GM18507 (cell line): ENCODE results near the gene CLASP1.
A peak's percentile ranks its signal among the peaks of the same experiment; 100 is the strongest.
"Not testable (repeated sequence)": the region's sequence is repeated elsewhere in the genome, so short reads cannot be mapped to it uniquely, and the experiment has no call there.

ENCODE experiments used
- DNase-seq: peaks from one replicate; pipeline ENCODE4 v3.0.0; 2011; ENCODE audit warnings: low read depth; ENCODE audit not compliant: insufficient read length; ENCODE audit errors: extremely low spot score
- FAIRE-seq: peaks from 2 replicates; lab custom pipeline; 2011; peaks lifted over from hg19 to GRCh38; lab: Jason Lieb, UNC

CLASP1 gene

GRCh38 chr2:121561617-121562268 is 87.5 kb downstream of the CLASP1 start:
- DNase-seq (no peak), FAIRE-seq (no peak)

GRCh38 chr2:121558329-121558728 is 90.9 kb downstream of the CLASP1 start:
- FAIRE-seq = peak; percentile 31

DNA sequence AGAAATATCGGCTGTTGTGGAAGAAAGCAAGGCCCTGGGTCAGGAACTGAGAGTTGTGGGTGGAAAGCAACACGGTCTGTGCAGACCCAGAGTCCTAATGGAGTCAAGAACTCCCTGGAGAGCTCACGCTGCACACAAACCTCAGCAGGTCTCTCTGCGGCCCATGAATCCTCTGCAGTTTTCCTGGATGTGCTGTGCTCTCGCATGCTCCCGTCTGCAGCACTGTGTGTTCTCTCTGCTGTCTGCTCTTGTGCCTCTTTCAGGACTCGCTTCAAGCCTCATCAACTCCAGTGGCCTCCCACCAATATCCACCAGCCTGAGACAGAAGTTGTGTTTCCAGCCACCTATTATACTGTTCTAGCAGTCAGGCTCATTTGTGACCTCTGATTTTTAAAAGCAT is 94.3 kb downstream of the CLASP1 start:
- DNase-seq = no peak
- no peak for FAIRE-seq

More at GRCh38 chr2:121558329-121558728, 90.9 kb downstream of the CLASP1 start:
- no peak for DNase-seq

GRCh38 chr2:121552477-121553180 is 96.6 kb downstream of the CLASP1 start:
- peak; percentile 75 for FAIRE-seq
- DNase-seq = not testable (repeated sequence)

GRCh38 chr2:121550669-121551068 is 98.6 kb downstream of the CLASP1 start:
- FAIRE-seq = no peak
- no peak for DNase-seq

- FAIRE-seq (no peak), DNase-seq (no peak)
These were observed 101.6 kb downstream of the CLASP1 start for GRCh38 chr2:121547646-121548045.

- no peak for DNase-seq
- FAIRE-seq = no peak
These were observed 103.3 kb downstream of the CLASP1 start for GRCh38 chr2:121545913-121546312.

DNA sequence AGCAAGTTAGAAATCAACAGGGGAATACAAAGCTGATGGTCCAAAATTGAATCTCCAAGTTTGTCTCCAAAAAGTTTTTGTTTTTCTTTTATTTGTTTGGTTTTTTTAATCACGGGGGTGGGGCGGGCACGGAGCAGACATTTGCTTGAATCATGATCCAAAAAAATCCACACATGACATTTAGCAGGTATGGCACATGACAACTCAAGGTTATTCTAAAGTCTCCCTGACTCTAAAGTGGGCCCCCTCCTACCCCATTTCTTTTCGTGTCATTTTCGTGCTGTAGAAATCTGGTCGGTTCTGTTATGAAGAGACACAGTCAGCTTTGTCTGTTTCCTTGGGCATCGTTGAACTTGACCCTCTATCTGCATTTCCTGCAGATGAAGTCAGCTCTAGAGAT is 104.0 kb downstream of the CLASP1 start:
- no peak for DNase-seq
- FAIRE-seq = no peak

- FAIRE-seq = no peak
- DNase-seq = no peak
These were observed 107.8 kb downstream of the CLASP1 start for GRCh38 chr2:121541495-121541894.

GRCh38 chr2:121539750-121540469 is 109.4 kb downstream of the CLASP1 start:
- FAIRE-seq = no peak
- no peak for DNase-seq

DNA sequence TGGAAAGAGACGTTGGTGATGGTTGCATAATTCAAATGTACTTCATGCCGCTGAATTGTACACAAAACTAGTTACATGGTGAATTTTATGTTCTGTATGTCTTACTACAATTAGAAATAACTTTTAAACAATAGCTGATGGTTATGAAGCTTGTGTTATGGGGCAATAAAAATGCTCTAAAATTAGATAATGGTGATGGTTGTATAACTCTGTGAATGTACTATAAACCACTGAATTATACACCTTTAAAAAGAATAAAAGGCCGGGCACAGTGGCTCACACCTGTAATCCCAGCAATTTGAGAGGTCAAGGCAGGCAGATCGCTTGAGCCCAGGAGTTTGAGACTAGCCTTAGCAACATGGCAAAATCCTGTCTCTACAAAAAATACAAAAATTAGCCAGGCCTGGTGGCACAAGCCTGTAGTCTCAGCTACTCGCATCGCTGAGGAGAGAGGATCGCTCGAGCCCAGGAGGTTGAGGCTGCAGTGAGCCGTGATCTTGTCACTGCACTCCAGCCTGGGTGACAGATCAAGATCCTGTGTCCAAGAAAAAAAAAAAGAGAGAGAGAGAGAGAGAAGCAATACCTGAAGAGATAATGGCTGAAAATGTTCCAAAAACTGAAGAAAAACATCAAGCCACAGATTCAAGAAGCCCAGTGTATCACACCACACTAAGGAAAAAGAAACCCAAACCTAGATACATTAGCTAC is 112.3 kb downstream of the CLASP1 start:
- DNase-seq (no peak), FAIRE-seq (no peak)

- DNase-seq (no peak), FAIRE-seq (no peak)
These were observed 112.9 kb downstream of the CLASP1 start for GRCh38 chr2:121536347-121536746.

DNA sequence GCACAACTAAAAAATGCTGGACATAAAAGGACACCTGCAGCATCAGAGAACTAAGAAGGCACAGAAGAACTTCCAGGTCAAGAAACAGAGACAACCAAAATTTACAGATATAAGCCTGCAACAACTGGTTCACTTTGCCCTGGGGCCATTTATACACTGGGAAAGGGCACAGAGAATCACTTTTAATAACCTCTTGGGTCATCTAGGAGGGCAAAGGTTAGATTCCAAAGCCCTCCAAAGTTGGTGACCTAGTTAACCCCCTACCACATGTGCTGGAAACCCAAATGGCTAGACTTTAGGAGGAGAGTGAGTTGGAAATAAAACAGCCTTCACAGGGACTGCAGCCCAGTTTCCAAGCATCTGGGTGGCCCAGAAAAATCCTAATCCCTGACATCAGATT is 115.3 kb downstream of the CLASP1 start:
- no peak for FAIRE-seq
- DNase-seq = no peak

GRCh38 chr2:121532894-121533293 is 116.4 kb downstream of the CLASP1 start:
- DNase-seq (no peak), FAIRE-seq (no peak)

DNA sequence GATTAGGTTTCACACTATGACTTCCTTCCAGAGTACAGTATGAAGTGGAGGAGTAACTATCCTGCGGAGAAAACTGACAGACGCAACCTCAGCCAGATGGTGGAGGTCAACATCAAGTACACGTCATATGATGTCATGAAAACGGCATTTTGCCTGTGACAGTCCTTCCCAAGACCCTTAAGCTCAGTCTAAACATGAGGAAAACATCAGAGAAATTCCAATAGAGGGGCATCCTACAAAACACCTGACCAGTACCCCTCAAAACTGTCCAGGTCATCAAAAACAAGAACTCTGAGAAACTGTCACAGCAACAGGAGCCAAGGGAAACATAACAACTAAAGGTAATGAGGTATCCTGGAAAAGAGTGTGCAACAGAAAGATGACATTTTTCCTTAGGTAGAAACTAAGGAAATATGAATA is 116.9 kb downstream of the CLASP1 start:
- DNase-seq = no peak
- no peak for FAIRE-seq

DNA sequence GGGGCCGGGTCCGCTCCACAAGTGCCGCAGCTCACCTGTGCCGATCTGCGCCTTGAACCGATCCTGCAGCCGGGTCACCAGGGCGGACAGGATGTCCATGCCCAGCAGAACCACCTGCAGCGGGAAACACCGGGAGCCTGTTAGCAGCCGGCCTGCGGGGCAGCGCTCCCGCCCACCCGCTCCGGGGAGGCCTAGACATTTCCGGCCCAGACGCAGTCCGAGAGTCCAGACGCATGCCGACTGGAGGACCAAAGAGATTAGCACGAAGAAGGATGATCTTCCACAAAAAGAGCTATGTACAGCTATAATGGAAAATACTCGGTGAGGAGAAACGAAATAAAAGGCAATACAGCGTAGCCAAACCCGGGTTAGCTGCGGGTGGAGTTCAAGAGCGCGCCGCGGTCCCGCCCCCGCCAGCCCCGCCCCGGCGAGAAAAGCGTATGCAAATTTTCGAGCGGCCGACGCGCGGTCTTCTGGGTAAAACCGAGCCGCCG is 119.0 kb downstream of the CLASP1 start:
- DNase-seq (peak; percentile 56), FAIRE-seq (no peak)

DNA sequence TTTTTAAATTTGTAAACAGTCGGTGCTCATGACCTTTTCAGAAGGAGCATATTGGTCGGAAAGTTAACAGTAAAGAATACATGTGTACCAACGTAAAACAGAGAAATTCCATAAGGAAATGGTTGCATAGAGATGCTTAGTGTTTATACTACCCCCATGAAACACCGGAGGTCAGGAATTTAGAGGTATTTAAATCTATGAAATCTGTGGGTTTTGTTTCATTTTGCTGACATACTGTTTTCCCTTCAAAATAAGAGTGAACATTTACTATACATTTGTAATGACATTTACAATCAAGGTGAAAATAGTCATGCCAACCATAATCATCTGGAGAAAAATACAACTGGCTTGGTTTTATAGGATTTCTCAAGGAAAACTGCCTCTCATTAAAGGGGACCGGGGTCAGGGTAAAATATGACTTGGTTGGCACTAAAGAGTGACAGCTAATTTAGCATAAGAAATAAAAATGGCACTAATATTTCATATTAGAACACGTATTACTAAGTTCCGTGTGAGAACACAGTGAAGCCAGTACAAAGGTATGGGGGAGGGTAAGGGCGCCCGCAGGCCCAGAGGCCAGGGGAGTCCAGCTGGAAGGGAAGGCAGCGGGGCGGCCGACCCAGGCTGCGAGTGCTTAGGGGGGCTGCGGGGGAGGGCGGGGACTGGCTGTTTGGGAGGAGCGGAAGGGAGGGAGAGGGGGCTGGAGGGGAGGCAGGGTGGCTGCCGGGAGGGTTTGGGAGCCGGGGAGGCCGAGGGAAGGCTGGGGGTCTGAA is 119.6 kb downstream of the CLASP1 start:
- DNase-seq = peak; percentile 4

DNA sequence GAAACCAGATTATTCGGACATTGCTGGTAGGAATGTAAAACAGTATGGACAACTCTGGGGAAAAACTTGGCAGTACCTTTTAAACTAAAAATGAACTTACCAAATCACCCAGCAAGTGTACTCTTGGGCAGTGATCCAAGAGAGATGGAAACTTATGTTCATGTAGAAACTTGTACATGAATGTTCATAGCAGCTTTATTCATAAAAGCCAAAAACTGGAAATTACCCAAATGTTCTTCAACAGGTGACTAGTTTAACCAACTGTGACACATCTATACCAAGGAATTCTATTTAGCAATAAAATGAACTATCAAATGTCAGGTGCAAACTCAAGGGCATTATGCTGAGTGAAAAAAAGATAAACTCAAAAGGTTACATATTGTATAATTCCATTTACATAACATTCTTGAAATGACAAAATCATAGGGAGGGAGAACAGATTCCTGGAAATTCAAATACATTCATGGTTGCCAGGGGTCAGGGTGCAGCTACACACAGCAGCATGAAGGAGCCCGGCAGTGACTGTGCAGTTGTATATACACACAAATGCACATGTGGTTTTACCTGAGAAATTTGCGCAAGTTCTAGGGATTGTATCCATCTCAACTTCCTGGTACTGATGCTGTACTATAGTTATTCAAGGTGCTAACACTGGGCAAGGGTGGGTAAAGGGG is 122.1 kb downstream of the CLASP1 start:
- DNase-seq (no peak), FAIRE-seq (no peak)

More for the DNA sequence above, 119.6 kb downstream of the CLASP1 start:
- no peak for FAIRE-seq
